Measurements from ENCODE around the gene TBC1D2.

Gene TBC1D2

GRCh38 chr9:98172604-98173003 lies 82.8 kb downstream of the TBC1D2 start:
- no peak for DNase-seq (ENCODE audit: low spot score)
- FAIRE-seq, result no peak

- FAIRE-seq, result no peak
- DNase-seq (ENCODE audit: low spot score), result no peak
Measured at GRCh38 chr9:98171176-98171925, 84.1 kb downstream of the TBC1D2 start.

GRCh38 chr9:98168941-98169488 lies 86.4 kb downstream of the TBC1D2 start:
- DNase-seq (ENCODE audit: low spot score), result no peak
- no peak for FAIRE-seq

GRCh38 chr9:98168153-98168780 lies 87.2 kb downstream of the TBC1D2 start:
- no peak for FAIRE-seq
- DNase-seq (ENCODE audit: low spot score), result no peak

GRCh38 chr9:98164912-98165311 lies 90.5 kb downstream of the TBC1D2 start:
- FAIRE-seq (no peak), DNase-seq (ENCODE audit: low spot score) (no peak)

GRCh38 chr9:98162613-98163012 lies 92.8 kb downstream of the TBC1D2 start:
- FAIRE-seq, result no peak
- DNase-seq (ENCODE audit: low spot score), result no peak

GRCh38 chr9:98161851-98162250 lies 93.6 kb downstream of the TBC1D2 start:
- DNase-seq (ENCODE audit: low spot score) (no peak), FAIRE-seq (no peak)

- FAIRE-seq, result no peak
- no peak for DNase-seq (ENCODE audit: low spot score)
Measured at GRCh38 chr9:98159790-98160189, 95.7 kb downstream of the TBC1D2 start.

GRCh38 chr9:98159301-98159700 lies 96.1 kb downstream of the TBC1D2 start:
- DNase-seq (ENCODE audit: low spot score) (no peak), FAIRE-seq (no peak)

- DNase-seq (ENCODE audit: low spot score) (no peak), FAIRE-seq (no peak)
Measured at GRCh38 chr9:98158071-98158831, 97.2 kb downstream of the TBC1D2 start.

- DNase-seq (ENCODE audit: low spot score) (no peak), FAIRE-seq (no peak)
Measured at GRCh38 chr9:98157372-98157771, 98.1 kb downstream of the TBC1D2 start.

- no peak for DNase-seq (ENCODE audit: low spot score)
- no peak for FAIRE-seq
Measured at GRCh38 chr9:98154678-98155077, 100.8 kb downstream of the TBC1D2 start.

GRCh38 chr9:98152526-98152925 lies 102.9 kb downstream of the TBC1D2 start:
- DNase-seq (ENCODE audit: low spot score) (no peak), FAIRE-seq (no peak)

- DNase-seq (ENCODE audit: low spot score), result no peak
Measured at GRCh38 chr9:98150721-98151120, 104.7 kb downstream of the TBC1D2 start.

GRCh38 chr9:98150164-98150563 lies 105.3 kb downstream of the TBC1D2 start:
- FAIRE-seq, result no peak
- DNase-seq (ENCODE audit: low spot score), result no peak

More at GRCh38 chr9:98150721-98151120, 104.7 kb downstream of the TBC1D2 start:
- no peak for FAIRE-seq

- DNase-seq (ENCODE audit: low spot score) (no peak), FAIRE-seq (no peak)
Measured at GRCh38 chr9:98149422-98149821, 106.0 kb downstream of the TBC1D2 start.

Measured in RCC 7860 (cell line).